ENCODE data around the gene CDH23.

DNA sequence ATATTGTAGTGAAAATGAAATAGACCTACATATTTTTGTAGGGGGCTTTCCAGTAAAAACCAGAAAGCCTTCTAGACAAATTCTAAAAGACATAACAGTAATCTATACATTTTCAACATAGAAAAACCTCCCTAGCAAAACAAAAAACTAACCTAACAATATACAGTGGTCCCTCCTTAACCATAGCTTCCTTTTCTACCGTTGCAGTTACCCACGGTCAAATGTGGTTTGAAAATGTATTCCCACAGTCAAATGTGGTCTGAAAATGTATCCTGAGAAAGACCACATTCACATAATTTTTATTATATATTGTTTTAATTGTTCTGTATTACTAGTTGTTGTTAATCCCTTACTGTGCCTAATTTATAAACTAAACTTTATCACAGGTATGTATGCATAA lies 448.0 kb downstream of the CDH23 start:
- TF ChIP-seq, protein P1, sequence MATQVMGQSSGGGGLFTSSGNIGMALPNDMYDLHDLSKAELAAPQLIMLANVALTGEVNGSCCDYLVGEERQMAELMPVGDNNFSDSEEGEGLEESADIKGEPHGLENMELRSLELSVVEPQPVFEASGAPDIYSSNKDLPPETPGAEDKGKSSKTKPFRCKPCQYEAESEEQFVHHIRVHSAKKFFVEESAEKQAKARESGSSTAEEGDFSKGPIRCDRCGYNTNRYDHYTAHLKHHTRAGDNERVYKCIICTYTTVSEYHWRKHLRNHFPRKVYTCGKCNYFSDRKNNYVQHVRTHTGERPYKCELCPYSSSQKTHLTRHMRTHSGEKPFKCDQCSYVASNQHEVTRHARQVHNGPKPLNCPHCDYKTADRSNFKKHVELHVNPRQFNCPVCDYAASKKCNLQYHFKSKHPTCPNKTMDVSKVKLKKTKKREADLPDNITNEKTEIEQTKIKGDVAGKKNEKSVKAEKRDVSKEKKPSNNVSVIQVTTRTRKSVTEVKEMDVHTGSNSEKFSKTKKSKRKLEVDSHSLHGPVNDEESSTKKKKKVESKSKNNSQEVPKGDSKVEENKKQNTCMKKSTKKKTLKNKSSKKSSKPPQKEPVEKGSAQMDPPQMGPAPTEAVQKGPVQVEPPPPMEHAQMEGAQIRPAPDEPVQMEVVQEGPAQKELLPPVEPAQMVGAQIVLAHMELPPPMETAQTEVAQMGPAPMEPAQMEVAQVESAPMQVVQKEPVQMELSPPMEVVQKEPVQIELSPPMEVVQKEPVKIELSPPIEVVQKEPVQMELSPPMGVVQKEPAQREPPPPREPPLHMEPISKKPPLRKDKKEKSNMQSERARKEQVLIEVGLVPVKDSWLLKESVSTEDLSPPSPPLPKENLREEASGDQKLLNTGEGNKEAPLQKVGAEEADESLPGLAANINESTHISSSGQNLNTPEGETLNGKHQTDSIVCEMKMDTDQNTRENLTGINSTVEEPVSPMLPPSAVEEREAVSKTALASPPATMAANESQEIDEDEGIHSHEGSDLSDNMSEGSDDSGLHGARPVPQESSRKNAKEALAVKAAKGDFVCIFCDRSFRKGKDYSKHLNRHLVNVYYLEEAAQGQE (IDR thresholded peaks at IDR 0.05; ENCODE audit: insufficient read depth in 1 of 2, low read depth in 2 of 2, low read length in 2 of 2) = no peak
- no peak for TF ChIP-seq POLR2AphosphoS5 (IDR thresholded peaks at IDR 0.05; ENCODE audit: low read depth, low read length)
- TF ChIP-seq SIN3A (IDR thresholded peaks at IDR 0.05; ENCODE audit: borderline replicate concordance, insufficient read depth, low read length) = no peak
- TF ChIP-seq TAF1 (IDR thresholded peaks at IDR 0.05; ENCODE audit: borderline replicate concordance, insufficient read depth, low read length) = no peak
